H9 (cell line): ENCODE results near the gene UBE2Q1. TPM values are rescaled to one million over a fixed set of nuclear protein-coding genes. Genes with fewer than 3 reads are reported as not detected.

Experiments used
- DNase-seq: peaks from one replicate; pipeline ENCODE4 v3.0.0-alpha.2; 2017
- H2AFZ ChIP-seq: one replicate; pipeline ENCODE4 v1.6.1; 2013; ENCODE audit warnings: mild to moderate bottlenecking, low read length, control low read depth, moderate library complexity
- H2AK5ac ChIP-seq: 2 replicates; pipeline ENCODE4 v1.6.1; 2013; ENCODE audit warnings: low read length, control low read depth, mixed read lengths; ENCODE audit not compliant: insufficient read length
- H2BK120ac ChIP-seq: one replicate; pipeline ENCODE4 v1.6.1; 2013; ENCODE audit warnings: low read depth, mild to moderate bottlenecking, low read length, control low read depth, inconsistent platforms; ENCODE audit not compliant: poor library complexity, severe bottlenecking
- H2BK12ac ChIP-seq: 2 replicates; pipeline ENCODE4 v1.6.1; 2013; ENCODE audit warnings: low read length, control low read depth, mixed read lengths, low read depth; ENCODE audit not compliant: insufficient read length
- H2BK15ac ChIP-seq: 2 replicates; pipeline ENCODE4 v1.6.1; 2013; ENCODE audit warnings: low read depth, low read length, control low read depth
- H2BK20ac ChIP-seq: one replicate; pipeline ENCODE4 v1.6.1; 2013; ENCODE audit warnings: low read depth, mild to moderate bottlenecking, low read length, control low read depth, inconsistent platforms; ENCODE audit not compliant: poor library complexity, severe bottlenecking
- H2BK5ac ChIP-seq: 2 replicates; pipeline ENCODE4 v1.6.1; 2013; ENCODE audit warnings: low read length, control low read depth, mixed read lengths; ENCODE audit not compliant: insufficient read length
- H3K14ac ChIP-seq: 2 replicates; pipeline ENCODE4 v1.6.1; 2013; ENCODE audit warnings: low read length, control low read depth; ENCODE audit not compliant: insufficient read depth
- H3K18ac ChIP-seq: 2 replicates; pipeline ENCODE4 v1.6.1; 2013; ENCODE audit warnings: low read depth, mild to moderate bottlenecking, mixed read lengths, low read length, control low read depth; ENCODE audit not compliant: insufficient read length
- H3K23ac ChIP-seq: 2 replicates; pipeline ENCODE4 v1.6.1; 2013; ENCODE audit warnings: low read length, control low read depth, mixed read lengths, low read depth; ENCODE audit not compliant: insufficient read length
- H3K23me2 ChIP-seq: 2 replicates; pipeline ENCODE4 v1.6.1; 2013; ENCODE audit warnings: low read depth, mild to moderate bottlenecking, mixed read lengths, low read length, control low read depth; ENCODE audit not compliant: insufficient read length, poor library complexity, severe bottlenecking
- H3K27ac ChIP-seq: 2 replicates; pipeline ENCODE4 v1.5.1; 2013; ENCODE audit warnings: low read length, control low read depth, mixed read lengths, low read depth; ENCODE audit not compliant: insufficient read length
- H3K27me3 ChIP-seq: 2 replicates; pipeline ENCODE4 v1.6.1; 2013; ENCODE audit warnings: low read length, control low read depth, inconsistent platforms; ENCODE audit not compliant: insufficient read depth
- H3K4ac ChIP-seq: 2 replicates; pipeline ENCODE4 v1.6.1; 2013; ENCODE audit warnings: low read depth, mild to moderate bottlenecking, control low read depth, inconsistent platforms, low read length, moderate library complexity
- H3K4me1 ChIP-seq: 2 replicates; pipeline ENCODE4 v1.6.1; 2013; ENCODE audit warnings: low read length, control low read depth, inconsistent platforms; ENCODE audit not compliant: insufficient read depth
- H3K4me2 ChIP-seq: 2 replicates; pipeline ENCODE4 v1.6.1; 2013; ENCODE audit warnings: low read length, control low read depth, mixed read lengths; ENCODE audit not compliant: insufficient read length, insufficient read depth
- H3K56ac ChIP-seq: 2 replicates; pipeline ENCODE4 v1.6.1; 2013; ENCODE audit warnings: low read depth, mild to moderate bottlenecking, mixed read lengths, low read length, control low read depth; ENCODE audit not compliant: insufficient read length
- H3K79me1 ChIP-seq: 2 replicates; pipeline ENCODE4 v1.6.1; 2013; ENCODE audit warnings: low read depth, mild to moderate bottlenecking, moderate library complexity, low read length, control low read depth, inconsistent platforms; ENCODE audit not compliant: insufficient read depth, poor library complexity, severe bottlenecking
- H3K79me2 ChIP-seq: 2 replicates; pipeline ENCODE4 v1.6.1; 2013; ENCODE audit warnings: low read length, control low read depth, inconsistent platforms; ENCODE audit not compliant: insufficient read depth
- H3K9ac ChIP-seq: 2 replicates; pipeline ENCODE4 v1.6.1; 2013; ENCODE audit warnings: low read length, control low read depth, mixed read lengths; ENCODE audit not compliant: insufficient read length; ENCODE audit errors: extremely low read depth
- H3K9me3 ChIP-seq: one replicate; pipeline ENCODE4 v1.6.1; 2013; ENCODE audit warnings: low read depth, low read length, inconsistent platforms; ENCODE audit not compliant: control insufficient read depth
- H3T11ph ChIP-seq: one replicate; pipeline ENCODE4 v1.6.1; 2013; ENCODE audit warnings: mild to moderate bottlenecking, low read length, control low read depth, inconsistent platforms
- H4K20me1 ChIP-seq: one replicate; pipeline ENCODE4 v1.6.1; 2013; ENCODE audit not compliant: control insufficient read depth, insufficient read length, insufficient read depth
- H4K5ac ChIP-seq: 2 replicates; pipeline ENCODE4 v1.6.1; 2013; ENCODE audit warnings: low read depth, mild to moderate bottlenecking, mixed read lengths, low read length, control low read depth; ENCODE audit not compliant: insufficient read length
- H4K8ac ChIP-seq: replicated peaks from 2 replicates; pipeline ENCODE4 v1.6.1; 2013; ENCODE audit warnings: low read length, control low read depth, mixed read lengths, low read depth; ENCODE audit not compliant: insufficient read length
- H4K91ac ChIP-seq: 2 replicates; pipeline ENCODE4 v1.6.1; 2013; ENCODE audit warnings: low read depth, mild to moderate bottlenecking, moderate library complexity, mixed read lengths, low read length, control low read depth; ENCODE audit not compliant: insufficient read length
- H3K27ac Mint-ChIP-seq, 3 experiments: 2 replicates in 2 of 3; 3 replicates in 1 of 3; pipeline ENCODE4 v1.8.0; 2020 to 2021; ENCODE audit warnings: mixed read lengths in 3 of 3, mild to moderate bottlenecking in 1 of 3, moderate library complexity in 1 of 3
- H3K27me3 Mint-ChIP-seq: 2 replicates; pipeline ENCODE4 v1.8.0; 2021; ENCODE audit warnings: low read depth, mild to moderate bottlenecking, moderate library complexity, mixed read lengths
- H3K36me3 Mint-ChIP-seq, 3 experiments: 2 replicates in 2 of 3; 3 replicates in 1 of 3; pipeline ENCODE4 v1.8.0; 2020 to 2021; ENCODE audit warnings: low read depth in 3 of 3, mixed read lengths in 3 of 3; ENCODE audit not compliant: insufficient read depth in 1 of 3
- H3K4me1 Mint-ChIP-seq, 2 experiments: 2 replicates each; pipeline ENCODE4 v1.8.0; 2020; ENCODE audit warnings: mixed read lengths in 2 of 2
- H3K4me3 Mint-ChIP-seq, 2 experiments: 2 replicates in 1 of 2; 3 replicates in 1 of 2; pipeline ENCODE4 v1.8.0; 2020 to 2021; ENCODE audit warnings: mild to moderate bottlenecking in 2 of 2, mixed read lengths in 2 of 2, moderate library complexity in 1 of 2
- H3K9me3 Mint-ChIP-seq, 2 experiments: 2 replicates in 1 of 2; 3 replicates in 1 of 2; pipeline ENCODE4 v1.8.0; 2020; ENCODE audit warnings: mild to moderate bottlenecking in 2 of 2, mixed read lengths in 2 of 2, moderate library complexity in 1 of 2
- CTCF ChIP-seq: fragments of 200-600 bp; sonication (generic); conservative IDR thresholded peaks from 3 replicates; pipeline ENCODE4 v1.8.0; 2021; ENCODE audit warnings: antibody characterized with exemption, mild to moderate bottlenecking
- WGBS: extraction: QIAGEN DNeasy Blood & Tissue Kit; methylation state at CpG from one replicate; pipeline ENCODE4 v1.1.7; 2013; ENCODE audit warnings: missing lambda C conversion rate, low lambda C conversion rate, mixed read lengths; ENCODE audit not compliant: insufficient read length; ENCODE audit errors: extremely low coverage; 5-methylcytosine and 5-hydroxymethylcytosine counted together
- total RNA-seq: library from RNA; stranded (reverse); gene quantifications from 2 replicates; pipeline ENCODE4 v1.2.1, GENCODE V29; 2021

The UBE2Q1 gene
- total RNA-seq, 1 experiment from 2014 or later = 108 TPM

- no peak overlapping the region for H2BK5ac ChIP-seq
These were observed 57.9 kb downstream of the UBE2Q1 start for GRCh38 chr1:154500533-154500932.

More at GRCh38 chr1:154500533-154500932, 57.9 kb downstream of the UBE2Q1 start:
- no peak overlapping the region for H2BK20ac ChIP-seq
- peaks cover 42% of the 10 kb centered on the region for H3K27me3 ChIP-seq
- no peak overlapping the region for H3T11ph ChIP-seq
- no CpG with 5 or more reads among the region's 8 CpGs for WGBS
- H4K91ac ChIP-seq = no peak overlapping the region
- H2AFZ ChIP-seq = no peak overlapping the region
- no peak overlapping the region for H2BK12ac ChIP-seq
- H3K27me3 Mint-ChIP-seq = peaks cover 70% of the 10 kb centered on the region
- H3K27ac ChIP-seq = no peak overlapping the region
- H3K56ac ChIP-seq = no peak overlapping the region
- no peak overlapping the region for H4K5ac ChIP-seq
- H3K9me3 ChIP-seq = no peaks in the 10 kb centered on the region
- H3K27ac Mint-ChIP-seq = no peak overlapping the region
- H2BK120ac ChIP-seq = no peak overlapping the region
- H3K4me1 Mint-ChIP-seq = peaks cover 4 to 7% of the 10 kb centered on the region in 2 experiments
- H3K23ac ChIP-seq = no peak overlapping the region
- H3K4me1 ChIP-seq = no peaks in the 10 kb centered on the region
- H3K23me2 ChIP-seq = peaks cover 3% of the 10 kb centered on the region
- H4K8ac ChIP-seq = no peak overlapping the region
- DNase-seq = no peak
- no peak for TF ChIP-seq CTCF
- H2BK15ac ChIP-seq = no peak overlapping the region
- no peak overlapping the region for H3K18ac ChIP-seq
- H3K36me3 Mint-ChIP-seq = no peaks in the 10 kb centered on the region
- no peak overlapping the region for H3K9ac ChIP-seq
- no peaks in the 10 kb centered on the region for H3K79me2 ChIP-seq
- no peak overlapping the region for H3K4me3 Mint-ChIP-seq
- no peak overlapping the region for H3K4ac ChIP-seq
- H3K79me1 ChIP-seq = no peaks in the 10 kb centered on the region
- no peak overlapping the region for H3K4me2 ChIP-seq
- H4K20me1 ChIP-seq = no peaks in the 10 kb centered on the region
- H3K14ac ChIP-seq = no peak overlapping the region
- H3K9me3 Mint-ChIP-seq = peaks cover 2 to 8% of the 10 kb centered on the region in 2 experiments; a peak in 4 of 5 replicates
- no peak overlapping the region for H2AK5ac ChIP-seq
